ENCODE measurements around the gene HSDL2.

- TF ChIP-seq, protein P1, sequence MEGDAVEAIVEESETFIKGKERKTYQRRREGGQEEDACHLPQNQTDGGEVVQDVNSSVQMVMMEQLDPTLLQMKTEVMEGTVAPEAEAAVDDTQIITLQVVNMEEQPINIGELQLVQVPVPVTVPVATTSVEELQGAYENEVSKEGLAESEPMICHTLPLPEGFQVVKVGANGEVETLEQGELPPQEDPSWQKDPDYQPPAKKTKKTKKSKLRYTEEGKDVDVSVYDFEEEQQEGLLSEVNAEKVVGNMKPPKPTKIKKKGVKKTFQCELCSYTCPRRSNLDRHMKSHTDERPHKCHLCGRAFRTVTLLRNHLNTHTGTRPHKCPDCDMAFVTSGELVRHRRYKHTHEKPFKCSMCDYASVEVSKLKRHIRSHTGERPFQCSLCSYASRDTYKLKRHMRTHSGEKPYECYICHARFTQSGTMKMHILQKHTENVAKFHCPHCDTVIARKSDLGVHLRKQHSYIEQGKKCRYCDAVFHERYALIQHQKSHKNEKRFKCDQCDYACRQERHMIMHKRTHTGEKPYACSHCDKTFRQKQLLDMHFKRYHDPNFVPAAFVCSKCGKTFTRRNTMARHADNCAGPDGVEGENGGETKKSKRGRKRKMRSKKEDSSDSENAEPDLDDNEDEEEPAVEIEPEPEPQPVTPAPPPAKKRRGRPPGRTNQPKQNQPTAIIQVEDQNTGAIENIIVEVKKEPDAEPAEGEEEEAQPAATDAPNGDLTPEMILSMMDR (IDR thresholded peaks at IDR 0.05), result no peak
- TF ChIP-seq POLR2A (IDR thresholded peaks at IDR 0.05), result no peak
These were observed 4.3 kb downstream of the HSDL2 start for GRCh38 chr9:112384219-112384618.
